Karpas-422 (cell line): ENCODE results near the gene SYNGR3. TPM values are rescaled to one million over a fixed set of nuclear protein-coding genes. Genes with fewer than 3 reads are reported as not detected.

ENCODE experiments used
- DNase-seq: peaks from one replicate; pipeline ENCODE4 v3.0.0-alpha.2; 2015
- H2AFZ ChIP-seq: fragments of 200-600 bp; sonication (generic); 2 replicates; pipeline ENCODE4 v1.6.1; 2014; ENCODE audit warnings: antibody characterized with exemption, low read length, mixed read lengths
- H3K27ac ChIP-seq: fragments of 200-600 bp; sonication (generic); 2 replicates; pipeline ENCODE4 v1.5.1; 2014; ENCODE audit warnings: mild to moderate bottlenecking, low read length, moderate library complexity
- H3K27me3 ChIP-seq: fragments of 200-600 bp; sonication (generic); 2 replicates; pipeline ENCODE4 v1.6.1; 2014; ENCODE audit warnings: low read length, mixed read lengths
- H3K36me3 ChIP-seq: fragments of 200-600 bp; sonication (generic); 2 replicates; pipeline ENCODE4 v1.6.1; 2014; ENCODE audit warnings: low read length, mixed read lengths; ENCODE audit not compliant: insufficient read depth
- H3K4me1 ChIP-seq: fragments of 200-600 bp; sonication (generic); 2 replicates; pipeline ENCODE4 v1.6.1; 2014; ENCODE audit warnings: mild to moderate bottlenecking, low read length, mixed read lengths
- H3K4me2 ChIP-seq: fragments of 200-600 bp; sonication (generic); 2 replicates; pipeline ENCODE4 v1.6.1; 2014; ENCODE audit warnings: low read length, low read depth, mild to moderate bottlenecking; ENCODE audit not compliant: poor library complexity, severe bottlenecking
- H3K4me3 ChIP-seq: fragments of 200-600 bp; sonication (generic); 2 replicates; pipeline ENCODE4 v1.5.1; 2014; ENCODE audit warnings: mild to moderate bottlenecking, antibody characterized with exemption, low read length, mixed read lengths
- H3K79me2 ChIP-seq: fragments of 200-600 bp; sonication (generic); 2 replicates; pipeline ENCODE4 v1.6.1; 2014; ENCODE audit warnings: mild to moderate bottlenecking, low read length, mixed read lengths
- H3K9ac ChIP-seq: fragments of 200-600 bp; sonication (generic); 2 replicates; pipeline ENCODE4 v1.6.0; 2014; ENCODE audit warnings: low read length
- H3K9me2 ChIP-seq: fragments of 200-600 bp; sonication (generic), shearing (Covaris generic); replicated peaks from 2 replicates; pipeline ENCODE4 v1.6.0; 2014; ENCODE audit warnings: mild to moderate bottlenecking, low read length, moderate library complexity; ENCODE audit not compliant: insufficient read depth
- H3K9me3 ChIP-seq: fragments of 300-700, 200-600 bp; sonication (generic); 2 replicates; pipeline ENCODE4 v1.6.1; 2014; ENCODE audit warnings: low read length, mixed read lengths
- H4K20me1 ChIP-seq: fragments of 200-600 bp; sonication (generic); 2 replicates; pipeline ENCODE4 v1.6.1; 2014; ENCODE audit warnings: mild to moderate bottlenecking, antibody characterized with exemption, low read length, low read depth; ENCODE audit not compliant: insufficient read depth
- total RNA-seq: library from RNA; depleted of rRNA; stranded (reverse); fragments of >200 nt; shearing (Covaris generic); gene quantifications from 2 replicates; pipeline ENCODE4 v1.2.3, GENCODE V29; 2014; ENCODE audit warnings: low replicate concordance

SYNGR3 gene
- total RNA-seq, 1 experiment from 2014 or later, result 5.3 TPM

DNA sequence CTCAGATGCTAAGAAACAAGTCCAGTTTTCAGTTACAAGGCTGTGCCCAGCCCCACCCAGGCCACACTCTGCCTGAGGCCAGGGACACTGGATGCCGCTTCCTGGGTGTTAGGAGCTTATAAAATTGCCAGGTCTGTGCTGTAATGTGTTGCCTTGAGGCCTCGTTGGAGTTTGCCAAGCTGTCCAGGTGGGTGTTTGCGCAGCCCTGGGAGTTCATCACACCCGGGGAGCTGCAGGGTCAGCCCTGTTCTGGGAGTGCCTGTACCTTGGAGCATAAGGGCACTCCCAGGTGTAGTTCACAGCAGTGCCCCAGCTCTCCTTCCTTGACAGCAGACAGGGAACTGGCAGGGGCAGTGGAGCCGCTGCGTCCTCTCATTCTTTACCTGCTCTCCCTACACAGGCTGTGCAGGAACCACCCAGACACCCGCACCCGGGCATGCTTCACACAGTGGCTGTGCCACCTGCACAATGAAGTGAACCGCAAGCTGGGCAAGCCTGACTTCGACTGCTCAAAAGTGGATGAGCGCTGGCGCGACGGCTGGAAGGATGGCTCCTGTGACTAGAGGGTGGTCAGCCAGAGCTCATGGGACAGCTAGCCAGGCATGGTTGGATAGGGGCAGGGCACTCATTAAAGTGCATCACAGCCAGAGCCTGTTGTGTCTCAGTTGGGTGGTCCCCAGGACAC is 4.2 kb upstream of the SYNGR3 start:
- H3K9me3 ChIP-seq, result no peaks in the 10 kb centered on the region
- peak overlapping the region; percentile 98 for H3K4me3 ChIP-seq
- no peak for DNase-seq
- H3K9ac ChIP-seq, result peak overlapping the region; percentile 98
- peaks cover 11% of the 10 kb centered on the region for H3K79me2 ChIP-seq
- H3K27ac ChIP-seq, result no peak overlapping the region
- H3K27me3 ChIP-seq, result no peaks in the 10 kb centered on the region
- no peaks in the 10 kb centered on the region for H3K9me2 ChIP-seq
- no peaks in the 10 kb centered on the region for H3K36me3 ChIP-seq
- peak overlapping the region; percentile 92 for H3K4me2 ChIP-seq
- no peak overlapping the region for H2AFZ ChIP-seq
- H3K4me1 ChIP-seq, result peaks cover 30% of the 10 kb centered on the region
- H4K20me1 ChIP-seq, result no peaks in the 10 kb centered on the region

DNA sequence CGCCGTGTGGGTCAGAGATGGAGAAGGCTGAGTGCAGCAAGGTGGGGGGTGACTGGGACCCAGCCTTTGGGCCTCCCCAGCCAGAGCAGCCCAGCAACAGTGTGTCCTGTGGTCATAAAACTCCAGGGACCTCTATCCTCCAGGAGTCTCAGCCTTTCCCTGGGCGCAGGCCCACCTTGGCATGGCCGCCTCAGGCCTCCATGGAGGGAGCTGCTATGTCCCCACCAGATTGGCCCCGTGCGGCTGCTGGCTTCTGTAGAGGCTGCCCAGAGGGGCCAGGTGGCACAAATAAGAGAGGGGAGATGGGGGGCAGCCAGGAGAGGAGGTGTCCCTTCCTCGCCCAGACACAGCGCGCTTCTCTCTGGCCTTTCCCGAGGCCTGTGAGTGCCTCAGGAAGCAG is 2.6 kb upstream of the SYNGR3 start:
- Histone ChIP-seq H3K27ac (no peak overlapping the region), H3K27me3 (no peaks in the 10 kb centered on the region), H3K9ac (no peak overlapping the region), H3K9me2 (no peaks in the 10 kb centered on the region), H3K4me2 (no peak overlapping the region), H2AFZ (no peak overlapping the region), H3K9me3 (no peaks in the 10 kb centered on the region), H3K36me3 (no peaks in the 10 kb centered on the region), H3K4me3 (no peak overlapping the region), H3K4me1 (peaks cover 36% of the 10 kb centered on the region), H4K20me1 (no peaks in the 10 kb centered on the region), H3K79me2 (peaks cover 11% of the 10 kb centered on the region)
- DNase-seq, result no peak

DNA sequence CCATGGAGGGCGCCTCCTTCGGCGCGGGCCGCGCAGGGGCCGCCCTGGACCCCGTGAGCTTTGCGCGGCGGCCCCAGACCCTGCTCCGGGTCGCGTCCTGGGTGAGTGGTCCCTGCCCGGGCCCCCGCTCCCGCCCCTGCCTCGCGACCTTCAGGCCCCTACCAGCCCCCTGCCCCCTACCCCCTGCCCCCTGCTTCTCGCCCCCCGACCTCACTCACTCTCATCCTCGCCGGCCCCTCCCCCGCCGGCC is 256 bp downstream of the SYNGR3 start:
- H3K27me3 ChIP-seq, result no peaks in the 10 kb centered on the region
- no peak for DNase-seq
- no peaks in the 10 kb centered on the region for H3K9me2 ChIP-seq
- H3K4me1 ChIP-seq, result peaks cover 30% of the 10 kb centered on the region
- no peak overlapping the region for H3K27ac ChIP-seq
- H2AFZ ChIP-seq, result no peak overlapping the region
- peak overlapping the region; percentile 74 for H3K4me3 ChIP-seq
- H4K20me1 ChIP-seq, result no peaks in the 10 kb centered on the region
- no peaks in the 10 kb centered on the region for H3K9me3 ChIP-seq
- H3K4me2 ChIP-seq, result peak overlapping the region; percentile 89
- H3K79me2 ChIP-seq, result peaks cover 4% of the 10 kb centered on the region
- H3K9ac ChIP-seq, result peak overlapping the region; percentile 68
- no peaks in the 10 kb centered on the region for H3K36me3 ChIP-seq

DNA sequence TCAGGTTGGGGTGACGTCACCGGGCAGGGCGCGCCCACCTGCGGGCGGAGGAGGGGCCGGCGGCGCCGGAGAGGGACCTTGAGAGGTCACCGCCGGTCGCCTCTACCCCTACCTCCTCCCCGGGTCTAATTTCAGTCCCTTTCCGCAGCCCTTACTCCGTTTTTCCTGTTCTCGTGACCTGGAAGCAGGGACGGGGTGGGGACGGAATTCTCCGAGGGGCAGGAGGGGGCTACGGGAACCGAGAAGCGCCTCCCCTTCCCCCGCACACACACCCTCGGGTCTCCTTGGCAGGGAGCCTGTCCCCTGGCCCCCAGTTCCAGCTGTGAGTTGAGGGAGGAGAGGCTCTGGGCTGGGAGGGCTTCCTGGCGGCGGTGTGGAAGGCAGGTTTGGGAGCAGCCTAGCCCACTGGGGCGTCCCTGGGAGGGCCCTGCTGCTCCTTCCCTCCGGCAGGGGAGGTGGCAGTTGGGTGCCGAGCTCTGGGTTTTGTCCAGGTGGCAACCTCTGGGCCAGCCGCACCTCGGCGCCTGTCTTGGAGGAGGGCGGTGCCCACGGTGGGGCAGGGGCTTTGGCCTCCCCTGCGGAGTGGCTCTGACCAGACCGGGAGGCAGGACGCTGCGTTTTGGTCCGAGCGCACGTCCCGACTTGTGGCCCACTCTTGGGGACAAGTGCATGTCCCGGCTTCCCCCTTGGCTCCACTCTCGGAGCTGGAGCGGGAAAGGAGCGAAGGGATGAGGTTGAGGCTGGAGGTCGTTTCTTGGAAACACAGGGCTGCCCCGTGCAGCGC is 773 bp downstream of the SYNGR3 start:
- peak overlapping the region; percentile 68 for H3K9ac ChIP-seq
- no peaks in the 10 kb centered on the region for H4K20me1 ChIP-seq
- H3K27ac ChIP-seq, result no peak overlapping the region
- H3K9me3 ChIP-seq, result no peaks in the 10 kb centered on the region
- peak overlapping the region; percentile 67; the same call in 1 of the 2 replicates for H2AFZ ChIP-seq
- H3K4me1 ChIP-seq, result peaks cover 25% of the 10 kb centered on the region
- H3K9me2 ChIP-seq, result no peaks in the 10 kb centered on the region
- DNase-seq, result peak; percentile 79
- H3K27me3 ChIP-seq, result no peaks in the 10 kb centered on the region
- H3K4me3 ChIP-seq, result peak overlapping the region; percentile 74
- peak overlapping the region; percentile 89 for H3K4me2 ChIP-seq
- no peaks in the 10 kb centered on the region for H3K36me3 ChIP-seq
- no peaks in the 10 kb centered on the region for H3K79me2 ChIP-seq

DNA sequence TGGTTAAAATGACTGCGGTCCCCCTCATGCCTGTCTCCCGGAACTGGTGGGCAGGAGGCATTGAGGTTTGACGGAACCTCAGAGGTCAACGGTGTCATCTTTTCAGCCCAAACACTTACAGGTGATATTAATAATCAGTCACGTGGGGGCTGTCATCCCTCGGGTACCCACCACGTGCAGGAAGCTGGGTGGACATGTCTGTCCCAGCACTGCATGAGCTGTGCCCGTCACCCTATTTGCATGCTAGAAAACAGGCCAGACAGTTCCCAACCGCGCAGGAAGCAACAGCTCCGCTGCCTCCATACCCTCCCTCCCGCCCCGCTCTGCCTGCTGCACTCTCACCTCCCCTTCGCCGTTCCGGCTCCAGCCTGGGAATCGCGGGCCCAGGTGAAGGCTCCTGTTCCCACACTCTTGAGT is 1.4 kb downstream of the SYNGR3 start:
- peak overlapping the region; percentile 89 for H3K4me2 ChIP-seq

DNA sequence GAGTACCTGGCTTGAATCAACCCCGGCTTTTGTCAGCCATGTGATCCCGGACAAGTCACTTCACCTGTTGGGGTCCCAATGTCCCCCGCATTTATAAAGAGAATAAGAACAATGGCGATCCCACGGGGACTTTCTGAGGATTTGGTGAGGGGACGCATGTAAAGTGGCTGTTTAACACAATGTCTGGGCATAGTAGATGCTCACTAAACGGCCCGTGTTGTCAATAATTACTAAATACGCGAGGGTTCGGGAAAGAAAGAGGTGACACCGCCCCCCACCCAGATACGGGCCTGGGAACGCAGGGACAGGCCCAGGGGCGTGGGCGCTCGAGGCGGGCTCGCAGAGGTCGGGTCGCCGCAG is 1.8 kb downstream of the SYNGR3 start:
- Histone ChIP-seq H3K9me3 (no peaks in the 10 kb centered on the region), H4K20me1 (no peaks in the 10 kb centered on the region), H3K79me2 (no peaks in the 10 kb centered on the region), H3K4me1 (peaks cover 21% of the 10 kb centered on the region), H3K36me3 (no peaks in the 10 kb centered on the region), H3K27me3 (no peaks in the 10 kb centered on the region), H2AFZ (peak overlapping the region; percentile 30; the same call in 1 of the 2 replicates), H3K9me2 (no peaks in the 10 kb centered on the region), H3K27ac (peak overlapping the region; percentile 43; the same call in 1 of the 2 replicates), H3K4me3 (peak overlapping the region; percentile 74; the same call in 1 of the 2 replicates), H3K4me2 (peak overlapping the region; percentile 89), H3K9ac (peak overlapping the region; percentile 53)
- no peak for DNase-seq

More for the DNA sequence above, 1.4 kb downstream of the SYNGR3 start:
- H3K9me3 ChIP-seq, result no peaks in the 10 kb centered on the region
- peak overlapping the region; percentile 68 for H3K9ac ChIP-seq
- no peaks in the 10 kb centered on the region for H4K20me1 ChIP-seq
- H3K27me3 ChIP-seq, result no peaks in the 10 kb centered on the region
- H3K27ac ChIP-seq, result peak overlapping the region; percentile 43; the same call in 1 of the 2 replicates
- H3K4me3 ChIP-seq, result peak overlapping the region; percentile 74
- H3K79me2 ChIP-seq, result no peaks in the 10 kb centered on the region
- peak overlapping the region; percentile 67; the same call in 1 of the 2 replicates for H2AFZ ChIP-seq
- DNase-seq, result peak; percentile 82
- no peaks in the 10 kb centered on the region for H3K9me2 ChIP-seq
- H3K4me1 ChIP-seq, result peaks cover 21% of the 10 kb centered on the region
- no peaks in the 10 kb centered on the region for H3K36me3 ChIP-seq

DNA sequence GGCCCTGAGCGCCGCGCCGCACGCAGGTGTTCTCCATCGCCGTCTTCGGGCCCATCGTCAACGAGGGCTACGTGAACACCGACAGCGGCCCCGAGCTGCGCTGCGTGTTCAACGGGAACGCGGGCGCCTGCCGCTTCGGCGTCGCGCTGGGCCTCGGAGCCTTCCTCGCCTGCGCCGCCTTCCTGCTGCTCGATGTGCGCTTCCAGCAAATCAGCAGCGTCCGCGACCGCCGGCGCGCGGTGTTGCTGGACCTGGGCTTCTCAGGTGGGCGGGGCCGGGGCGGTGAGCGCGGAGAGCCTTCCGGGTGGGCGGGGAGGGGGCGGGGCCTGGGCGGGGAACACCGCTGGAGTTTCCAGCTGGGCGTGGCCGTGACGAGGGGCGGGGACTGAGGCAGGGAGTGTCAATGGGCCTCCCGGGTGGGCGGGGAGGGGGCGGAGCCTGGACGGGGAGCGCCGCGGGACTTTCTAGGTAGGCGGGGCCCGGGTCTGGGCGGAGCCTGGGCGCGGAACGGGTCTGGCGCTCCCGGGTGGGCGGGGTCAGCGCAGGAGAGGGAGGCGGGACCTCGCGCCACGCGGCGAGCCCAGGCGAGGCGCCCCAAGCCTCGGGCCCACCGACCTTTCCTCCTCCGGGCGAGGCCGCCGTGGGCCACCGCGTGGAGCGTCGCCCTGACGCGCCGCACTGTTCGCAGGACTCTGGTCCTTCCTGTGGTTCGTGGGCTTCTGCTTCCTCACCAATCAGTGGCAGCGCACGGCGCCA is 2.4 kb downstream of the SYNGR3 start:
- Histone ChIP-seq H3K9me3 (no peaks in the 10 kb centered on the region), H3K27me3 (no peaks in the 10 kb centered on the region), H3K9me2 (no peaks in the 10 kb centered on the region), H2AFZ (peak overlapping the region; percentile 30; the same call in 1 of the 2 replicates), H3K4me3 (peak overlapping the region; percentile 74; the same call in 1 of the 2 replicates), H3K9ac (peak overlapping the region; percentile 53; the same call in 1 of the 2 replicates), H4K20me1 (no peaks in the 10 kb centered on the region), H3K36me3 (no peaks in the 10 kb centered on the region; the same call in 1 of the 2 replicates), H3K27ac (no peak overlapping the region), H3K4me1 (peaks cover 21% of the 10 kb centered on the region), H3K79me2 (no peaks in the 10 kb centered on the region), H3K4me2 (peak overlapping the region; percentile 89)
- peak; percentile 98 for DNase-seq
